Measurements from ENCODE around the gene ANP32B. TPM values are rescaled to one million over a fixed set of nuclear protein-coding genes. Genes with fewer than 3 reads are reported as not detected.

Gene ANP32B
- total RNA-seq, 3 donors from 2014 or later (not counting 1 experiment from before 2014, with no cell fraction given): 89.9 to 107 (median 100) TPM

DNA sequence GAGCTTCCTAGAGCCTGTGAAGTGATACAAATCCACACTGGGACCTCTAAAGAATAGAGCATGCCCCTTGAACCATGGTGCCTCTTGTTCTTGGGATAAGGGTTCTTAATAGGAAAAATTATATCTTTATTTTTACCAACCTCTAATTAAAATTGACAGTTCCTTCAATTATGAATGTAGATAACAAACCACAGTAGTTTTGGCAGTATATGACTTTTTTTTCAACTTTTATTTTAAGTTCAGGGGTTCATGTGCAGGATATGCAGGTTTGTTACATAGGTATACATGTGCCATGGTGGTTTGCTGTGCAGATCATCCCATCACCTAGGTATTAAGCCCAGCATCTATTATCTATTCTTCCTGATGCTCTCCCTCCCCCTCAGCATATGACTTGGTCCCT, 46.1 kb upstream of the ANP32B start:
- Mint-ChIP-seq H3K9me3 (no peaks in the 10 kb centered on the region), H3K27ac (no peak overlapping the region), H3K4me1 (peaks cover 14 to 15% of the 10 kb centered on the region in 2 donors), H3K27me3 (ENCODE audit: low read depth in 2 of 2) (no peaks in the 10 kb centered on the region), H3K36me3 (no peaks in the 10 kb centered on the region), H3K4me3 (no peak overlapping the region)
- ATAC-seq (no peak), DNase-seq (no peak)
- H3K27me3 ChIP-seq (ENCODE audit: control insufficient read depth, insufficient read depth, low read length): no peaks in the 10 kb centered on the region
- intact Hi-C loops (cut with micrococcal nuclease): loop anchor here (5.0 kb wide), 1 partner anchor 45 kb away; the partner anchor contains the start of gene ANP32B
- TF ChIP-seq, protein P1, sequence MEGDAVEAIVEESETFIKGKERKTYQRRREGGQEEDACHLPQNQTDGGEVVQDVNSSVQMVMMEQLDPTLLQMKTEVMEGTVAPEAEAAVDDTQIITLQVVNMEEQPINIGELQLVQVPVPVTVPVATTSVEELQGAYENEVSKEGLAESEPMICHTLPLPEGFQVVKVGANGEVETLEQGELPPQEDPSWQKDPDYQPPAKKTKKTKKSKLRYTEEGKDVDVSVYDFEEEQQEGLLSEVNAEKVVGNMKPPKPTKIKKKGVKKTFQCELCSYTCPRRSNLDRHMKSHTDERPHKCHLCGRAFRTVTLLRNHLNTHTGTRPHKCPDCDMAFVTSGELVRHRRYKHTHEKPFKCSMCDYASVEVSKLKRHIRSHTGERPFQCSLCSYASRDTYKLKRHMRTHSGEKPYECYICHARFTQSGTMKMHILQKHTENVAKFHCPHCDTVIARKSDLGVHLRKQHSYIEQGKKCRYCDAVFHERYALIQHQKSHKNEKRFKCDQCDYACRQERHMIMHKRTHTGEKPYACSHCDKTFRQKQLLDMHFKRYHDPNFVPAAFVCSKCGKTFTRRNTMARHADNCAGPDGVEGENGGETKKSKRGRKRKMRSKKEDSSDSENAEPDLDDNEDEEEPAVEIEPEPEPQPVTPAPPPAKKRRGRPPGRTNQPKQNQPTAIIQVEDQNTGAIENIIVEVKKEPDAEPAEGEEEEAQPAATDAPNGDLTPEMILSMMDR (IDR thresholded peaks at IDR 0.05): no peak
- H3K27ac ChIP-seq (ENCODE audit: low read length): no peak overlapping the region
- no peak overlapping the region for H3K4me3 ChIP-seq (ENCODE audit: low read length)
- peaks cover 4% of the 10 kb centered on the region for H3K4me1 ChIP-seq (ENCODE audit: control insufficient read depth, insufficient read depth, low read length)
- no peaks in the 10 kb centered on the region for H3K9me3 ChIP-seq (ENCODE audit: control insufficient read depth, insufficient read depth, low read length)
- H3K36me3 ChIP-seq (ENCODE audit: control insufficient read depth, insufficient read depth, low read length): no peaks in the 10 kb centered on the region

DNA sequence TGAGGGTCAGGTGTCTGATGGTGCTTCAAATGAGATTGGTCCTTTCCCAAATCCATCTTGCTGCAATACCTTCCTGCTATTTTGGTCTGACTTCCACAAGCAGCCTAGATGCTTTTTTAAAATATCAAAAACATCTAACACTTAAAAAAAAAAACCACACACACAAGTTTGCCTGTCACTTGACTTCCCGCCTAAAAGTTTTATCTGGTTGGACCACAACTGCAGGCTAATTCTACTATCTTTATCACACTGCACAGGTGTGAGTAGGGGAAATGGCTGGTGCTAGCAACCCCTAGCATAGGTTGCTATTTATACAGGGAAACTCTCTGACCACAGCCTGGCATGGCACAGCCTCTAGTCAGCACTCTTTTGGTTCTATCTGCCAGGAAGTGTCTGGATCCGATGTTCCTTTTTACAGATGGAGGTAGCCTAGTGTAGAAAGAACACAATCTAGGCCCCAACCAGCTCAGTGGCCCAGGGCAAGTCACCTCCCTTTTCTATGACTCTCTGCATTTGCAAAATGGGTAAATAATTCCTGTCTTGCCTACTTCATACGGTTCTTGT, 45.0 kb upstream of the ANP32B start, which contains the start of gene HEMGN:
Gene HEMGN (minus strand): TSS at position 92 of the 564 bp plus-strand sequence. CDS start 36 bp downstream, at position 56.
- H3K27ac ChIP-seq (ENCODE audit: low read length): peak within 1 kb of the TSS; percentile 62
- Mint-ChIP-seq H3K4me1 (peaks cover 14 to 15% of the 10 kb centered on the region in 2 donors), H3K27ac (peak within 1 kb of the TSS; percentile 82 to 92), H3K9me3 (no peaks in the 10 kb centered on the region), H3K36me3 (no peaks in the 10 kb centered on the region), H3K4me3 (peak within 1 kb of the TSS; percentile 69), H3K27me3 (ENCODE audit: low read depth in 2 of 2) (no peaks in the 10 kb centered on the region)
- H3K4me3 ChIP-seq (ENCODE audit: low read length): no peak within 1 kb of the TSS
- intact Hi-C loops (cut with micrococcal nuclease): loop anchor here (1.0 to 5.0 kb wide), 2 partner anchors 15 to 44 kb away; partner anchors contain the start of gene ANP32B
- H3K4me1 ChIP-seq (ENCODE audit: control insufficient read depth, insufficient read depth, low read length): peaks cover 4% of the 10 kb centered on the region
- no peaks in the 10 kb centered on the region for H3K9me3 ChIP-seq (ENCODE audit: control insufficient read depth, insufficient read depth, low read length)
- no peaks in the 10 kb centered on the region for H3K27me3 ChIP-seq (ENCODE audit: control insufficient read depth, insufficient read depth, low read length)
- peak; percentile 90 to 95 (median 93) for ATAC-seq
- peak in 1 of 2 donors; percentile 79 for DNase-seq
- no peaks in the 10 kb centered on the region for H3K36me3 ChIP-seq (ENCODE audit: control insufficient read depth, insufficient read depth, low read length)
- 0% methylated on average over 2 of the region's 3 CpGs for WGBS (ENCODE audit: insufficient coverage)
- TF ChIP-seq, protein P1 (IDR thresholded peaks at IDR 0.05): no peak

DNA sequence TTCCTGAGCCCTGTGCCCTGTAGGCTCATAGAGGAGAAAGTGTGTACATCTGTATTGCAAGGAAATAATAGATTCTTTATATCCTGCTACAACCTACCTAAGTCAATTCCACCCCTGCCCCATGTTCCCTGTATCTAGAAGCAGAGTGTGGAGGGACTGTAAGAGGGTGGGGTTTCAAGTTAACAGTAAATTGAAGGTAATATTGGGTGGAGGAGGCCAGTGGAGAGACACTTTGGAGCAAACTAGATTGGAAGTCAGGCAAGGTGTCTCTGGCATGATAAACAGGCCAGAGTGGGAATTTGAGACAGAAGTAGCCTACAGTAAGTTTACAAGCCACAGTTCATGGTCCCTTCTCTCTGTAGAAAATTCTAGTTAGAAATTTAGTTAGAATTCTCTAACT, 42.9 kb upstream of the ANP32B start:
- Histone ChIP-seq H3K9me3 (ENCODE audit: control insufficient read depth, insufficient read depth, low read length) (no peaks in the 10 kb centered on the region), H3K36me3 (ENCODE audit: control insufficient read depth, insufficient read depth, low read length) (no peaks in the 10 kb centered on the region), H3K4me3 (ENCODE audit: low read length) (no peak overlapping the region), H3K27me3 (ENCODE audit: control insufficient read depth, insufficient read depth, low read length) (no peaks in the 10 kb centered on the region), H3K27ac (ENCODE audit: low read length) (no peak overlapping the region), H3K4me1 (ENCODE audit: control insufficient read depth, insufficient read depth, low read length) (peaks cover 4% of the 10 kb centered on the region)
- H3K36me3 Mint-ChIP-seq: no peaks in the 10 kb centered on the region
- H3K4me1 Mint-ChIP-seq: peaks cover 14 to 15% of the 10 kb centered on the region in 2 donors
- DNase-seq: no peak
- H3K4me3 Mint-ChIP-seq: no peak overlapping the region
- H3K27me3 Mint-ChIP-seq (ENCODE audit: low read depth in 2 of 2): no peaks in the 10 kb centered on the region
- TF ChIP-seq, protein P1 (IDR thresholded peaks at IDR 0.05): no peak
- no peak for ATAC-seq
- no peak overlapping the region for H3K27ac Mint-ChIP-seq
- H3K9me3 Mint-ChIP-seq: no peaks in the 10 kb centered on the region
- intact Hi-C loops (cut with micrococcal nuclease): no loop called here

DNA sequence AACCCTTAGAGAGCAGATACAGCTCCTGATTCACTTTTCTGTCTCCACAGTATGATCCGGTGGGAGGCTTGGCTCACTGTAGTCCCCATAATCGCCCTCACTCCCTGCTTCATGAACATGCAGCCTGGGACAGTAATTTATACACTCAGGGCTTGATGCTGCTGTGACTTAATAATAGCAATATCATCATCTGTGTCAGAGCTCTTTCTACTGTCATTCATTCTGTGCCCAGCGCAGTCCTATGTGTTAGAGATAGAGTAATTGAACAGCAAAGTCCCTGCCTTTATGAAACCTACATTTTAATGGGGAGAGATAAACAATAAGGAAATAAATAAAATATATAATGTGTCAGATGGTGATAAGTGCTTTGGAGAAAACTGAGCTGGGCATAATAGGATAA, 42.4 kb upstream of the ANP32B start:
- Mint-ChIP-seq H3K4me3 (no peak overlapping the region), H3K36me3 (no peaks in the 10 kb centered on the region)
- TF ChIP-seq, protein P1 (IDR thresholded peaks at IDR 0.05): no peak

More for the DNA sequence above, 42.4 kb upstream of the ANP32B start:
- no peaks in the 10 kb centered on the region for H3K27me3 ChIP-seq (ENCODE audit: control insufficient read depth, insufficient read depth, low read length)
- Mint-ChIP-seq H3K27ac (no peak overlapping the region), H3K9me3 (no peaks in the 10 kb centered on the region), H3K27me3 (ENCODE audit: low read depth in 2 of 2) (no peaks in the 10 kb centered on the region), H3K4me1 (peaks cover 14 to 15% of the 10 kb centered on the region in 2 donors)
- H3K27ac ChIP-seq (ENCODE audit: low read length): no peak overlapping the region
- no peak for ATAC-seq
- 92% methylated on average over 3 of the region's 3 CpGs for WGBS (ENCODE audit: insufficient coverage)
- H3K4me3 ChIP-seq (ENCODE audit: low read length): no peak overlapping the region
- H3K4me1 ChIP-seq (ENCODE audit: control insufficient read depth, insufficient read depth, low read length): peaks cover 4% of the 10 kb centered on the region
- H3K9me3 ChIP-seq (ENCODE audit: control insufficient read depth, insufficient read depth, low read length): no peaks in the 10 kb centered on the region
- intact Hi-C loops (cut with micrococcal nuclease): no loop called here
- DNase-seq: no peak
- no peaks in the 10 kb centered on the region for H3K36me3 ChIP-seq (ENCODE audit: control insufficient read depth, insufficient read depth, low read length)

Measured in natural killer cell (primary cell).